Measurements from ENCODE around the gene ASL.
"Not testable (repeated sequence)": the region's sequence is repeated elsewhere in the genome, so short reads cannot be mapped to it uniquely, and the experiment has no call there.

Gene ASL

DNA sequence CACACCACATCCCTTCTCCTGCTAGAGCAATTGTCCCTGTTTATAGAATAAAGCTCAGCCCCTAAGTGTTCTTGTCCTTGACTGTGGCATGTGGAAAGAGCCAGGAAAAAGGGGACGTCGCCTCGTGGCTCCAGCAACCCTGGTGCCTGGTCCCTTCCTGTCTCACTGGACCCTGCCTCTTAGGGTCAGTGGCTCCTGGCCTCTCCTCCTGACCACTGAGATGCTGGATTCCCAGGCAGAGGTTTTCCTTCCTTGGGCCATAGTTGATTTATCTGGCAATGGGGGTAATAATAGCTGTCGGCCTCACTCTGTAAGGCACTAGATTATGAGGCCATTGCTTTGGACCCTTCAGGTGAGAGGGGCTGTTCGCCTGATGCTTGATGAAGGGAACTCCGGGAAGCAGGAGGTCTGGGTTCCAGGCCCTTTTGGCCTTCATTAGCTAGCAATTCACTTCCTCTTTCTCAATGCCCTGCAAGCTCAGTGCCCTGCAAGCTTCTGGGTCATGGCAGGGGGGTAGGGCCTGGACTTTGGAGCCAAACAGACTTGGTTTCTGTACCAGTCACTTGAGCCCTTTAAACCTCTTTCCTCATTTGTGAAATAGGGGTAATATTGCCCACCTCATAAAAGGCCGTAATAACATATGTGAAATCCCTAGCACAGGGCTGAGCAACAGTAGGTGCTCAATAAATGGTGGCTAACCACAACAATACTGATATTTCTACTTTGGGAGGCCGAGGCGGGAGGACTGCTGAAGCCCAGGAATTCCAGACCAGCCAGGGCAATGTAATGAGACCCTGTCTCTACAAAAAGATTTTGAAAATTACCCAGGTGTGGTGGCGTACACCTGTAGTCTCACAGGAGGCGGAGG, 1.1 kb downstream of the ASL start:
- peak; percentile 46 for DNase-seq (ENCODE audit: low spot score)

DNA sequence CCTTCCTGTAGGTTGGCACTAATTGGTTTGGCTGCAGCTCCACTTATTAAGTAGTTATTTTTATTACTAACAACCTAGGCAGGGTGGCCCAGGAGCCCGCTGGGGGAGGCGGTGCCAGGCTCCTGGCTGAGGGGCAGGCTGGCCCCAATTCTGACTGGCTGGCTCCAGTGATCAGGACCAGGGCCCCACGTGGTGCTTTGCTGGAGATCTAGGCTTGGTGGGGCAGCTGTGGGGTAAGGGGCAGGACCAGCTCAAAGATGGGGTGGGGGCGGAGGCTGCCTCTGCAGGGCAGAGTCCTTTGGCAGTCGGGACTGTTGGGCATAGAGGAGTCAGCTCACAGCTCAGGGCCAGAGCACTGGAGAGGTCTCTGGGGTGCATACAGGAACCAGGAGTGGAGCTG, 2.4 kb downstream of the ASL start:
- no peak for DNase-seq (ENCODE audit: low spot score)

DNA sequence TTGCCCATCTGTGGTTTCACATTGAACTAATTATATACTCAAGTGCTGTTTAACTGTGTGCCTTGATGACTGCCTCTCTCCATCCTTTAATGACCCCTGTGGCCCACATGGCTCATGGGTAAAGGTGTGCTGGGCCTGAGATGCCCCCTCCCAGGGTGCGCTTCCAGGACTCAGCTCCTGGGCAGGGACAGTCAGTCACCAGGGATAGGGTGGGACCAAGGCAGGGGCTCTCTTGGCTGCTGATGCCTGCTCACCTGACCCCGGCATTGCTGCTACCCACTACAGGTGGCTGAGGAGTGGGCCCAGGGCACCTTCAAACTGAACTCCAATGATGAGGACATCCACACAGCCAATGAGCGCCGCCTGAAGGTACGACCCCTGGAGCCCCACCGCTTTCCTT, 6.5 kb downstream of the ASL start:
- DNase-seq (ENCODE audit: low spot score), result no peak

DNA sequence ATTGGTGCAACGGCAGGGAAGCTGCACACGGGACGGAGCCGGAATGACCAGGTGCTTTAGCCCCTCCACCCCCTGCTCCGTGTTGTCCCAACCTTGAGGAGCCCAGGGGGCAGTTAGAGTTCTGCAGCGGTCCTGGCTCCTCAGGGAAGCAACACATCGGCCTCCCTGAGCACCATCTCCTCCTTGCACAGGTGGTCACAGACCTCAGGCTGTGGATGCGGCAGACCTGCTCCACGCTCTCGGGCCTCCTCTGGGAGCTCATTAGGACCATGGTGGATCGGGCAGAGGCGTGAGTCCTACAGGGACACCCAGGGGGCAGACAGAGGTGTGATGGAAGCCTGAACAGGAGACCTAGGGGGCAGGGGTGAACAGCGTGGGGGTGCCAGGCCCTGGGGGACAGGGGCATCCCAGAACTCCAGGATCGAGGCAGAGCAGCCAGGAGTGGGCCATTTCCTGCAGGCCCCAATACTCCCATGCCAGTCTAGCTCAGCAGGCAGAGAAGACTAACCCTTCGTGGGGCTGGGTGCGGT, 7.3 kb downstream of the ASL start:
- no peak for DNase-seq (ENCODE audit: low spot score)

DNA sequence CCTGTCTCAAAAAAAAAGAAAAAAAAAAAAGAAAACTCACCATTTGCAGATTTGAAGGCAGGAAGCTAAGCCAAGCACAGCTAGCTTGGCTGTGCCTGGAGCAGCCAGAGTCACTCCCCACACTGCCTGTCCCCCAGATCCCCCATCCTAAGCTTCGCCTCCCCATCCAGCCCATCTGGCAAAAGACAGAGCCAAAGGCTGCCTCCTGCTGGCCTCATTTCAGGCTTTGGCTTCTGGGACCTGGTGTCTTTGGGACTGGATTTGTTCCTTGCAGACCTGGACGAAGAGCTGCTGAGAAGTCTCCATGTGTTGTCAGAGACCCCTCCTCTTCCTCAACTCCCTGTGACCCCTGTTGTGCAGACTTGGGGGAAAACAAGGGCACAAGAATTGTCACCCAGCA, 8.1 kb downstream of the ASL start:
- no peak for DNase-seq (ENCODE audit: low spot score)

DNA sequence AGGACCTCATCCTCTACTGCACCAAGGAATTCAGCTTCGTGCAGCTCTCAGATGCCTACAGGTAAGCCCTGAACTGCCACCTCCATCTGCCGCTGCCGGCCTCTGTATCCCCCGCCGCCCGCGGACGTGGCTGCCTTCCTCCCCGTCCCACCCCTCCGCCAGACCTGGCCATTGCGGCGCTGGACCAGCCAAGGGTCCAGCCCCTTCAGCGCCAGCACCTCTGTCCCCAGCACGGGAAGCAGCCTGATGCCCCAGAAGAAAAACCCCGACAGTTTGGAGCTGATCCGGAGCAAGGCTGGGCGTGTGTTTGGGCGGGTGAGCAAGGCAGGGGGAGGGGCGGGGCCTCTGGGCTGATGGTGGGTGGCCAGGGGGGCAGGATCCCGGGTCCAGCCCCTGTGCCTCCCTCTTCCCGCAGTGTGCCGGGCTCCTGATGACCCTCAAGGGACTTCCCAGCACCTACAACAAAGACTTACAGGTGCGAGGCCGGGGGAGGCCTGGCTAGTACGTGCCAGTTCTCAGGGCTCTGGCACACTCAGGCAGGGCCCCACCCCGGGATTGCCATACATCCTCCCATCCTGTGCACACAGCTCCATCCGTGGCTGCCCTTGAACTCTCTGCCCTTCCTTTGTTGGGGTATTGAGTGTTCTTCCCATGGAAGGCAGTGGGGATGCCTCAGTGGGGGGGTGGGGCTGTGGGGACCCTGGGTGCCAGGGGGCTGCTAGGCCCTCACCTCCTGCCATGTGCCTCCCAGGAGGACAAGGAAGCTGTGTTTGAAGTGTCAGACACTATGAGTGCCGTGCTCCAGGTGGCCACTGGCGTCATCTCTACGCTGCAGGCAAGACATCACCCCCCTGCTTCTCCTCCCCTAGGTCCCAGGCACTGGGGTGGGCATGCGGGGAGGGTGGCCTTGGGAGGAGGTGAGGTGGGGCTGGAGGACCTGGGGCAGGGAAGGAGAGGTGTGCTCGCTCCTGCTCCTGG, 13.5 kb downstream of the ASL start:
- no peak for DNase-seq (ENCODE audit: low spot score)

DNA sequence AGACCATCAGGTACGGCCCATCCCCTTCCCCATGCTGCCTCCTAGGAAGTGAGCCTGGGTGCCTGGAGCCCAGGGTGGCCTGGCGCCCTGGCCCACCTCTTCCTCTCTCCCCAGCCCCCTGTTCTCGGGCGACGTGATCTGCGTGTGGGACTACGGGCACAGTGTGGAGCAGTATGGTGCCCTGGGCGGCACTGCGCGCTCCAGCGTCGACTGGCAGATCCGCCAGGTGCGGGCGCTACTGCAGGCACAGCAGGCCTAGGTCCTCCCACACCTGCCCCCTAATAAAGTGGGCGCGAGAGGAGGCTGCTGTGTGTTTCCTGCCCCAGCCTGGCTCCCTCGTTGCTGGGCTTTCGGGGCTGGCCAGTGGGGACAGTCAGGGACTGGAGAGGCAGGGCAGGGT, 17.0 kb downstream of the ASL start:
- DNase-seq (ENCODE audit: low spot score), result no peak

DNA sequence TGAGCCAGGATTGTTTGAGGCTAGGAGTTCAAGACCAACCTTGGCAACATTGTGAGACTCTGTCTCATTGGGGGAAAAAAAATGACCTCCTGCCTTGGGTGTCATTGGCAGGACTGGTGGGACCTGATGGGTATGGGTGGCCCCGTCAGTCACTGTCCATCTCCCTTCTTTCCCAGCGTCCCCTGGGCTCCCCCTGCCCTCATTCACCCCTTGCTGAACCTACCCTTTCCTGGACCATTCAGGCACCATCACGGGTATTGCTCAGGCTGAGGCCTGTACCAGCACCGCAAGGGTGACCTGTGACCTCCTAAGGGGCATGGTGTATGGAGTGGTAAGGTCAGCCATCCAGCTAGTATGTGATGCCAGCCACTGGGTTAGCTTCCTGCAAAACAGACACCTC, 19.4 kb downstream of the ASL start:
- DNase-seq (ENCODE audit: low spot score), result no peak

DNA sequence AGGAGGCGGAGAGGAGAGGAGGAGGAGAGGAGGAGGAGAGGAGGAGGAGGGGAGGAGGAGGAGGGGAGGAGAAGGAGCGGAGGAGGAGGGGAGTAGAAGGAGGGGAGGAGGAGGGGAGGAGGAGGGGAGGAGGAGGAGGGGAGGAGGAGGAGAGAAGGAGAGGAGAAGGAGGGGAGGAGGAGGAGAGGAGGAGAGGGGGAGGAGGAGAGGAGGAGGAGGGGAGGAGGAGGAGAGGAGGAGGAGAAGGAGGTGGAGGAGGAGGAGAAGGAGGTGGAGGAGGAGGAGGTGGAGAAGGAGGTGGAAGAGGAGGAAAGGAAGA, 23.6 kb downstream of the ASL start:
- DNase-seq (ENCODE audit: low spot score), result no peak

DNA sequence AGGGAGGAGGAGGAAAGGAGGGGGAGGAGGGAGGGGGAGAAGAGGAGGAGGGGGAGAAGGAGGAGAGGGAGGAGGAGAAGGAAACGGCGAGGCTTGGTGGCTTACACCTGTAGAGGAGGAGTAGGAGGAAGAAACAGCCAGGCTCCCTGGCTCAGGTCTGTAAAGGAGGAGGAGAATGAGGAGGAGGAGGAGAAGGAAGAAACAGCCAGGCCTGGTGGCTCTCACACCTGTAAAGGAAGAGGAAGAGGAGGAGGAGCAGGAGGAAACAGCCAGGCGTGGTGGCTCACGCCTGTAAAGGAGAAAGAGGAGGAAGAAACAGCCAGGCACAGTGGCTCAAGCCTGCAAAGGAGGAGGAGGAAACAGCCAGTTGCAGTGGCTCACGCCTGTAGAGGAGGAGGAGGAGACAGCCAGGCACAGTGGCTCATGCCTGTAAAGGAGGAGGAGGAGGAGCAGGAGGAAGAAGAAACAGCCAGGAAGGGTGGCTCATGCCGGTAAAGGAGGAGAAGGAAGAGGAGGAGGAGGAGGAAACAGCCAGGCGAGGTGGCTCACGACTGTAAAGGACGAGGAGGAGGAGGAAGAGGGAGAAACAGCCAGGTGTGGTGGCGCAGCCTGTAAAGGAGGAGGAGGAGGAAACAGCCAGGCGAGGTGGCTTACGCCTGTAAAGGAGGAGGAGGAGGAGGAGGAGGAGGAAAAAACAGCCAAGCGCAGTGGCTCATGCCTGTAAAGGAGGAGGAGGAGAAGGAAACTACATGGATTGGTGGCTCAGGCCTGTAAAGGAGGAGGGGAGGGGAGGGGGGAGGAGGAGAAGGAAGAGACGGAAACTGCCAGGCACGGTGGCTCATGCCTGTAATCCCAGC, 24.2 kb downstream of the ASL start:
- DNase-seq (ENCODE audit: low spot score), result peak; percentile 65

DNA sequence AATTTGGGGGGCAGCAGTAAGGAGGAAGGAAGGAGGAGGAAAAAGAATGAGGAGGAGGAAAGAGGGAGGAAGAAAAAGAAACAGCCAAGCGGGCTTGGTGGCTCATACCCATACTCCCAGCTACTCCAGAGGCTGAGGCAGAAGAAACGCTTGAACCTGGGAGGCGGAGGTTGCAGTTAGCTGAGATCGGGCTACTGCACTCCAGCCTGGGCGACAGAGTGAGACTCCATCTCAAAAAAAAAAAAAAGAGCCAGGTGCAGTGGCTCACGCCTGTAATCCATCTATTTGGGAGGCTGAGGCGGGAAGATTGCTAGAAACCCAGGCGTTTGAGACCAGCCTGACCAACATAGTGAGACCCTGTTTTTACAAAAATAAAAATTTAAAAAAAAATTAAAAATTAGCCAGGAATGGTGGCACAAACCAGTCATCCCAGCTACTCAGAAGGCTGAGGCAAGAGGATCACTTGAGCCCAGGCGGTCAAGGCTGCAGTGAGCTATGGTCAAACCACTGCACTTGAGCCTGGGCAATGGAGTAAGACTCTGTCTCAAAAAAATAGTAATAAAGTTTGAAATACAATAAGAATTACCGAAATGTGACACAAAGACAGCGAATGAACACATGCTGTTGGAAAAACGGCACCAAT, 24.9 kb downstream of the ASL start:
- no peak for DNase-seq (ENCODE audit: low spot score)

DNA sequence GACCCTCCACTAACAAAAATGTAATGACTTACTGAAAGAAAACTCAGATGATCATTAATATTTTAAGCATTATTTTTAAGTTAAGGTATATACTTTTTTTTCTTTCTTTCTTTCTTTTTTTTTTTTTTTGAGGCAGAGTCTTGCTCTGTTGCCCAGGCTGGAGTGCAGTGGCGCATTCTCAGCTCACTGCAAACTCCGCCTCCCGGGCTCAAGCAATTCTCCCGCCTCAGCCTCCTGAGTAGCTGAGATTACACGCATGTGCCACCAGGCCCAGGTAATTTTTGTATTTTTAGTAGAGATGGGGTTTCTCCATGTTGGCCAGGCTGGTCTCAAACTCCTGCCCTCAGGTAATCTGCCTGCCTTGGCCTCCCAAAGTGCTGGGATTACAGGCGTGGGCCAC, 26.5 kb downstream of the ASL start:
- not testable (repeated sequence) for DNase-seq (ENCODE audit: low spot score)

DNA sequence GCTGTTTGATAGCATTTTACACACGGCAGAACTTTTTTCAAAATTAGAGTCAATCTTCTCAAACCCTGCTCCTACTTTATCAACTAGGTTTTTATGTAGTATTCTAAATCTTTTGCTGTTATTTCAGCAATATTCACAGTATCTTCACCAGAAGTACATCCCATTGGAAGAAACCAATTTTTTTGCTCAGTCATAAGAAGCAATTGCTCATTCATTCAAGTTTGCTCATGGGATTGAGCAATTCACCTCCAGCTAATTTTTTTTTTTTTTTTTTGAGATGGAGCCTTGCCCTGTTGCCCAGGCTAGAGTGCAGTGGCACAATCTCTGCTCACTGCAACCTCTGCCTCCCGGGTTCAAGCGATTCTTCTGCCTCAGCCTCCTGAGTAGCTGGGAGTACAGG, 28.4 kb downstream of the ASL start:
- not testable (repeated sequence) for DNase-seq (ENCODE audit: low spot score)

DNA sequence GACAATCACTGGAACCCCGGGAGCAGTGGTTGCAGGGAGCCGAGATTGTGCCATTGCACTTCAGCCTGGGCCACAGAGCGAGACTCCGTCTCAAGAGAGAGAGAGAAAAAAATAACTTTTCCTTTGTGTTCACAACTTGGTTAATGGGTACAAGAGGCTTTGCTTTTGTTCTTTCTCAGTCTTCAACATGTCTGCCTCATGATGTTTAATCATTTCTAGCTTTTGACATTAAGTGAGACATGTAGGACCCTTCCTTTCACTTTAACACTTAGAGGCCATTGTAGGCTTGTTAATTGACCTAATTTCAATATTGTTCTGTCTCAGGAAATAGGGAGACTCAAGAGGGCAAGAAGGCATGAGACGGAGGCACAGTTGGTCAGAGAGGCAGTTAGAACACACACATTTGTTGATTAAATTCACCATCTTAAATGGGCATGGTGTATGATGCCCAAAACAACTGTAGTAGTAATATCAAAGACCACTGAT, 29.7 kb downstream of the ASL start:
- DNase-seq (ENCODE audit: low spot score), result no peak

DNA sequence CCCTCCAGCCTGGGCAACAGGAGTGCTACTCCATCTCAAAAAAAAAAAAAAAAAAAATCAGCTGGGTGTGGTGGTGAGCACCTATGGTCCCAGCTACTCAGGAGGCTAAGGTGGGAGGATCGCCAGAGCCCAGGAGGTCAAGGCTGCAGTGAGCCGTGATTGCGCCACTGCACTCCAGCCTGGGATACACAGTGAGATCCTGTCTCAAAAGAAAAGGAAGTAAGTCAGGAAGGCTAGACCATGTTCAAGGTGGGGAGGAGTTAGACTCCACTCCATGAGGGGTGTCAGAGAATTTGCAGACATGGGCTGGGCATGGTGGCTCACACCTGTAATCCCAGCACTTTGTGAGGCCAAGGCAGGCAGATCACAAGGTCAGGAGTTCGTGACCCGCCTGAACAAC, 32.8 kb downstream of the ASL start:
- DNase-seq (ENCODE audit: low spot score), result not testable (repeated sequence)

DNA sequence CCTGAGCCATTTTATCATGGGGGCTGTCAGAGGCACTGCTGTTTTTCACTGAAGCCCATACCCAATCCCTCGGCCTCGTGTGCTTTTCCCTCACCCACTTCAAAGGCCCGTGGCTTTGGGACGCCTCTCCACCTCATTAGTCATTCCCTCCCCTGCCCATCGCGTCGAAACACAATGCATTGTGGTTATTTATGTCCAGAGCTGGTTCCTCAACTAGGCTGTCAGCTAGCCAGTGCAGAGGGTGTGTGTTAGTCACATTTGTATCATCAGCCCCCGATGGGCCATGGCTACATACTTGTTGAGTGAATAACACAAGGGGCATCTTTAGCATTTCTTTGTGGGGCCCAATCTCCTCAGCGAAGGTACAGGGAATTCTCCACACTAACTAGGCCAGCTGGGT, 35.2 kb downstream of the ASL start:
- DNase-seq (ENCODE audit: low spot score), result no peak

DNA sequence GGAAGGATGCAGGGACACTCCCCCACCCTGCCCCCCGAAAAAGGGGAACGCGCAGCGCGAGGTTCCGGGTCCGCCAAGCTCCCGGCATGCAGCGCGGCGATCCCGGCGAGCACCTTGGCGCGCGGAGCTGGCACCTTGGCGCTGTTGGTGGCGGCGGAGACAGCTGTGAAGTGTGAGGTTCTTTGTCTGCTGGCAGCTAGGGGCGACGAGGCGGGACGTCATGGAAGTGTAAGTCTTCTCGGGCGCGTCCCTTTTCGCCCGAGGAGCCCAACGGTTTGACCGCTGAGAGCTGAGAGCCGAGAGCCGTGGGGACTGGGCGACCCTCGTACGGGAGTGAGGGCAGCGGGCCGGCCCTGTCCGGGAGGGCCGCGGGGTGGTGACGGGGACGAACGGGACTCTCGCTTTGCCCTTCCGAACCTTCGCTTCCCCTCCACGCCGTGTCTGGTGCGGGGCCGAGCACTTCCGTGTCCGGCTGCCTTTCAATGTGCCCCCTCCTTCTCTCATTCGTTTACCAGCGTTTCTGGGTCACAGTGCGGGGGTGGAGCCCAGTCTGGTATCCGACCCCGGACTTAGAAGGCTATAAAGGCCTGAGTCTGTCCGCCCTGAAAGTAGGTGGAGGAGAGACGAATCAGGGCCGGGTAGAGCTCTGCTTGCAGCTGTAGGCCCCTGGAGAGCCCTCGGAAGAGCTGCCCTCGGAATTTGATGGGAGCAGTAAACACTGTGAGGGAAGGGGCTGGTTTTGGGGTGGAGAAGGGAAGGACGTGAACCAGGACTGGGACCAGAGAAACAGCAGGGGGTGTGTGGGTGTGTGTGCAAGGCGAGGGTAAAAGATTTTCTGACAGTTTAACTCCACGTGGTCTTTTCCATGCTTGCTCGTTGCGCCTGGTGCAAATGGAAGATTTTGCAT, 39.4 kb downstream of the ASL start, which contains the start of gene CRCP:
TSS of gene CRCP (plus strand) at position 105 of the 907 bp plus-strand sequence. CDS start at position 221, 116 bp downstream.
- DNase-seq (ENCODE audit: low spot score), result peak; percentile 97

DNA sequence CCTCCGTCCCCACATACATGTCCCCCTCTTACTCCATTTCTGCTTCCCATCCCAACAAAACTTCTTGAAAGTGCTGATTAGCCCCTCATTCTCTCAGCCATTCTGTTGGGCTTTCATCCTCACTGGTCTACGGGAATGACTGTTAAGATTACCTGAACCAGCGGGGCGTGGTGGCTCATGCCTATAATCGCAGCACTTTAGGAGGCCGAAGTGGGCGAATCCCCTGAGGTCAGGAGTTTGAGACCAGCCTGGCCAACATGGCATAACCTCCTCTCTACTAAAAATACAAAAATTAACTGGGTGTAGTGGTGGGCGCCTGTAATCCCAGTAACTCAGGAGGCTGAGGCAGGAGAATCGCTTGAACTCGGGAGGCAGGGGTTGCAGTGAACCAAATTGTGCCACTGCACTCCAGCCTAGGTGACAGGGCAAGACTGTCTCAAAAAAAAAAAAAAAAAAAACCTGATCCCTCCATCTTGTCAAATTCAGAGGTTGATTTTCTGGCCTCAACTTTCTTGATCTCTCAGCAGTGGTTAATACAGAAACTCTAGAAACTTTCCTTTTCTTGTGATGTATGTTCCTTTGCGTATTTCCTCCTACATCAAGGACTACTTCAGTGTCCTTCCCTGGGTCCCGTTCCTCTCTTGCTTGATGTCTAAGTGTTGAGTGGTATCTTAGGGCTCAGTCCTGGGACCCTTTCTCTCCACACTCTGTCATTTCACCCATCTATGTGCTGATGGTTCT, 41.2 kb downstream of the ASL start:
- DNase-seq (ENCODE audit: low spot score), result not testable (repeated sequence)

DNA sequence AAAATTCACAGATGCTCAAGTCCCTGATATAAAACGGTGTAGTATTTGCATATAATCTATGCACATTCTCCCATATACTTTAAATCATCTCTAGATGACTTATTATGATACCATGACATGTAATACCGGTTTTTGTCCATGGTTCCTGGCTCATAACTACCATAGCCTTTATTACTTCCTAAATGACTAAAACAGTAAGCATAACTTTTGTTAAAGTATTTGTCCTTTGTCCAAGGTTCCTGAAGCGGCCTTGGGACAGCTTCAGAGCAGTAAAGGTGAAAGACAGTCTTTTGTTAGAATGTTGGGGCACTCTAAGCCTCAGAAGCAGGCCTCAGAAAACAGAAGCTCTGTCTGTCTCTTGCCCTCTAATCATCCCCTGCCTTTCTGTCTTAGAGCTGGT, 43.0 kb downstream of the ASL start:
- DNase-seq (ENCODE audit: low spot score), result no peak
